GM12878 (cell line): ENCODE measurements around the gene GTPBP6. TPM values are rescaled to one million over a fixed set of nuclear protein-coding genes. Genes with fewer than 3 reads are reported as not detected.

Experiments
- ATAC-seq: fragments of 200-7000 bp; cut with Tn5 transposase; 3 replicates; pipeline ENCODE4 v1.9.1; 2020; ENCODE audit warnings: mild to moderate bottlenecking, moderate library complexity
- BruUV-seq: library from RNA; stranded (reverse); fragments of 400-500 nt; replicated peaks from 2 replicates; lab custom pipeline; 2021; lab: Mats Ljungman, UMichigan
- CTCF ChIA-PET: fragments of 300-600 bp; sonication (Branson Sonifier 250); formaldehyde crosslinking; extraction: SDS; loops from one replicate; lab custom pipeline; 2021; ENCODE audit warnings: inconsistent platforms; lab: Yijun Ruan, JAX
- POLR2A ChIA-PET: fragments of 350-600 bp; formaldehyde crosslinking; extraction: SDS; loops from one replicate; lab custom pipeline; 2021; ENCODE audit warnings: inconsistent platforms; lab: Charles Lee
- RAD21 ChIA-PET: fragments of 300-600 bp; sonication (Branson Sonifier 250); formaldehyde crosslinking; loops from one replicate; lab custom pipeline; 2023; ENCODE audit warnings: antibody characterized with exemption; ENCODE audit not compliant: unreplicated experiment; lab: Charles Lee
- SMC1A ChIA-PET: fragments of 300-600 bp; sonication (Branson Sonifier 250); formaldehyde crosslinking; loops from one replicate; lab custom pipeline; 2023; ENCODE audit not compliant: unreplicated experiment, uncharacterized antibody; lab: Charles Lee
- DNase-seq: peaks from one replicate; pipeline ENCODE4 v3.0.0-alpha.2; 2011; ENCODE audit warnings: low read depth, low spot score
- FAIRE-seq: peaks from 3 replicates; lab custom pipeline; 2011; peaks lifted over from hg19 to GRCh38; lab: Jason Lieb, UNC
- H2AFZ ChIP-seq: 2 replicates; pipeline ENCODE4 v1.6.0; 2011; ENCODE audit warnings: low read depth, low read length, control low read depth; ENCODE audit not compliant: control insufficient read depth
- H3K27ac ChIP-seq: 2 replicates; pipeline ENCODE4 v1.5.1; 2011; ENCODE audit warnings: control low read depth; ENCODE audit not compliant: control insufficient read depth, insufficient read depth
- H3K27me3 ChIP-seq, 2 experiments: replicated peaks in 1 of 2; 2 replicates each; pipeline versions ENCODE4 v1.6.0 to v1.6.1; 2011; ENCODE audit warnings: low read length in 1 of 2; ENCODE audit not compliant: control insufficient read depth in 2 of 2, insufficient read depth in 2 of 2
- H3K36me3 ChIP-seq, 2 experiments: 2 replicates each; pipeline ENCODE4 v1.5.1; 2011; ENCODE audit warnings: low read length in 1 of 2; ENCODE audit not compliant: control insufficient read depth in 2 of 2, insufficient read depth in 2 of 2
- H3K4me1 ChIP-seq: 2 replicates; pipeline ENCODE4 v1.6.1; 2011; ENCODE audit warnings: mild to moderate bottlenecking, low read length, moderate library complexity, mixed read lengths; ENCODE audit not compliant: control insufficient read depth, insufficient read depth
- H3K4me2 ChIP-seq: 2 replicates; pipeline ENCODE4 v1.6.0; 2011; ENCODE audit warnings: control low read depth; ENCODE audit not compliant: control insufficient read depth, insufficient read depth
- H3K4me3 ChIP-seq: fragments of 200-600 bp; sonication (generic); 2 replicates; pipeline ENCODE4 v1.5.1; 2016
- H3K79me2 ChIP-seq: 2 replicates; pipeline ENCODE4 v1.6.0; 2011; ENCODE audit warnings: low read length; ENCODE audit not compliant: control insufficient read depth, insufficient read depth
- H3K9ac ChIP-seq: 2 replicates; pipeline ENCODE4 v1.8.0; 2011; ENCODE audit warnings: low read length, control low read depth, mixed read lengths; ENCODE audit not compliant: control insufficient read depth, insufficient read depth
- H3K9me3 ChIP-seq: replicated peaks from 3 replicates; pipeline ENCODE4 v1.5.1; 2011; ENCODE audit warnings: mild to moderate bottlenecking, low read length; ENCODE audit not compliant: control insufficient read depth, insufficient read depth
- H4K20me1 ChIP-seq: 2 replicates; pipeline ENCODE4 v1.6.0; 2011; ENCODE audit not compliant: control insufficient read depth, insufficient read depth
- BACH1 ChIP-seq: fragments of 450-650 bp; IDR thresholded peaks from 2 replicates; pipeline ENCODE4 v1.6.1; 2017; ENCODE audit warnings: mild to moderate bottlenecking, borderline replicate concordance
- CHD2 ChIP-seq: IDR thresholded peaks from 2 replicates; pipeline ENCODE4 v1.6.1; 2011; ENCODE audit warnings: low read depth, low read length, improper control_type of control experiment, borderline replicate concordance
- E2F8 ChIP-seq: fragments of 450-650 bp; IDR thresholded peaks from 2 replicates; pipeline ENCODE4 v1.6.1; 2018; ENCODE audit warnings: mild to moderate bottlenecking, low read depth, moderate library complexity; ENCODE audit not compliant: partially characterized antibody
- EGR1 ChIP-seq, 2 experiments: IDR thresholded peaks; 1 replicate in 1 of 2; 2 replicates in 1 of 2; pipeline ENCODE4 v1.6.1; 2011 to 2012; ENCODE audit warnings: low read depth in 2 of 2, low read length in 2 of 2, borderline replicate concordance in 1 of 2, mild to moderate bottlenecking in 1 of 2, moderate library complexity in 1 of 2
- ETV6 ChIP-seq, 2 experiments: fragments of 450-650 bp in 1 of 2; IDR thresholded peaks in 1 of 2; conservative IDR thresholded peaks in 1 of 2; 2 replicates each; pipeline ENCODE4 v1.6.1; 2014; ENCODE audit warnings: antibody characterized with exemption in 1 of 2, borderline replicate concordance in 1 of 2, low read depth in 1 of 2, mild to moderate bottlenecking in 1 of 2, moderate library complexity in 1 of 2
- HCFC1 ChIP-seq: fragments of 150-350 bp; IDR thresholded peaks from 2 replicates; pipeline ENCODE4 v1.6.1; 2014; ENCODE audit warnings: low read length
- IRF4 ChIP-seq: IDR thresholded peaks from 2 replicates; pipeline ENCODE4 v1.6.1; 2011; ENCODE audit warnings: low read depth, low read length
- IRF5 ChIP-seq: fragments of 450-650 bp; IDR thresholded peaks from 2 replicates; pipeline ENCODE4 v1.6.1; 2017; ENCODE audit warnings: borderline replicate concordance
- KAT2A ChIP-seq: conservative IDR thresholded peaks from 2 replicates; pipeline ENCODE4 v1.6.1; 2011; ENCODE audit warnings: low read depth, low read length; ENCODE audit not compliant: control insufficient read depth
- RBBP5 ChIP-seq: fragments of 200-600 bp; sonication (generic); conservative IDR thresholded peaks from 2 replicates; pipeline ENCODE4 v1.6.1; 2016
- SP1 ChIP-seq: IDR thresholded peaks from one replicate; pipeline ENCODE4 v1.6.1; 2011; ENCODE audit warnings: low read depth, low read length
- SREBF2 ChIP-seq: IDR thresholded peaks from 2 replicates; pipeline ENCODE4 v1.6.1; 2012; ENCODE audit warnings: mild to moderate bottlenecking, low read length
- ZNF274 ChIP-seq: IDR thresholded peaks from one replicate; pipeline ENCODE4 v1.8.0; 2011; ENCODE audit not compliant: insufficient read length, insufficient read depth
- ZNF622 ChIP-seq: fragments of 450-650 bp; IDR thresholded peaks from 2 replicates; pipeline ENCODE4 v1.6.1; 2017; ENCODE audit warnings: mild to moderate bottlenecking, inconsistent platforms
- WGBS: methylation state at CpG from one replicate; pipeline ENCODE4 v1.1.6; 2016; ENCODE audit warnings: low lambda C conversion rate; ENCODE audit not compliant: insufficient replicate concordance, insufficient coverage; ENCODE audit errors: missing lambda C conversion rate; 5-methylcytosine and 5-hydroxymethylcytosine counted together
- in situ Hi-C: fragments of 300-500 bp; cut with MboI; formaldehyde crosslinking; loops from 9 replicates; pipeline ENCODE4 v1.14.3; 2018; ENCODE audit warnings: mixed read lengths
- intact Hi-C: fragments of 100-400 bp; cut with micrococcal nuclease; formaldehyde crosslinking; loops from one replicate; pipeline ENCODE4 v1.14.2; 2022; ENCODE audit not compliant: unreplicated experiment
- polyA plus RNA-seq, 11 experiments: library from polyadenylated mRNA; depleted of rRNA in 4 of 11; unstranded in 6 of 11; stranded (reverse) in 5 of 11; fragments of >200 nt; fragmentation: Nextera tagmentation in 4 of 11; fragmentation: Illumina TruSeq in 1 of 11; extraction: Ambion mirVana in 4 of 11; extraction: Trizol in 1 of 11; gene quantifications; 1 replicate in 1 of 11; 2 replicates in 10 of 11; pipeline versions ENCODE4 v1.2.1 to v1.2.3, GENCODE V29; 2011 to 2016; ENCODE audit warnings: inconsistent platforms in 2 of 11, missing spikeins in 2 of 11, low read depth in 1 of 11
- total RNA-seq, 4 experiments: library from RNA; depleted of rRNA in 3 of 4; stranded (reverse); fragments of >200 nt in 3 of 4; fragmentation: Illumina TruSeq in 1 of 4; extraction: Trizol in 1 of 4; gene quantifications; 2 replicates each; pipeline versions ENCODE4 v1.2.1 to v1.2.3, GENCODE V29; 2013 to 2021
- TF ChIP-seq, protein P1 (sequence below): fragments of 450-650 bp; IDR thresholded peaks from 2 replicates; pipeline ENCODE4 v1.6.1; 2017; ENCODE audit warnings: low read depth, mild to moderate bottlenecking, moderate library complexity
- TF ChIP-seq, protein P2 (sequence below): IDR thresholded peaks from 2 replicates; pipeline ENCODE4 v1.6.1; 2011; ENCODE audit warnings: low read depth, mild to moderate bottlenecking, low read length, moderate library complexity, borderline replicate concordance; ENCODE audit errors: extremely low read depth

GTPBP6 gene
- total and polyA plus RNA-seq, 10 of the 15 experiments (the other 5 are each of a cell fraction or from before 2014, with no cell fraction given), result 0.31 to 71.0 (median 21.1) TPM

- RAD21 ChIA-PET, result no interaction called here
- SMC1A ChIA-PET, result no interaction called here
- no peak for ATAC-seq
- in situ Hi-C loops, result no loop called here
- Histone ChIP-seq H3K4me3 (no peak overlapping the region), H2AFZ (no peak overlapping the region), H3K9ac (no peak overlapping the region), H3K36me3 (no peaks in the 10 kb centered on the region), H3K79me2 (no peaks in the 10 kb centered on the region), H3K27me3 (no peaks in the 10 kb centered on the region), H3K4me1 (no peaks in the 10 kb centered on the region), H3K4me2 (no peak overlapping the region), H3K27ac (no peak overlapping the region), H4K20me1 (no peaks in the 10 kb centered on the region), H3K9me3 (peaks cover 2% of the 10 kb centered on the region; the same call in 1 of the 3 replicates)
- TF ChIP-seq ZNF622 (no peak), SP1 (no peak), BACH1 (no peak), IRF5 (no peak), RBBP5 (no peak), SREBF2 (no peak), HCFC1 (no peak), CHD2 (no peak), IRF4 (no peak), ZNF274 (no peak), E2F8 (no peak), ETV6 (conservative IDR thresholded peaks at IDR 0.05 in 1 of 2, IDR thresholded peaks at IDR 0.05 in 1 of 2; ENCODE audit: borderline replicate concordance in 1 of 2, low read depth in 1 of 2) (no peak), KAT2A (no peak), EGR1 (IDR thresholded peaks at IDR 0.05; ENCODE audit: borderline replicate concordance in 1 of 2, low read depth in 2 of 2, low read length in 2 of 2) (no peak)
- TF ChIP-seq, protein P1, sequence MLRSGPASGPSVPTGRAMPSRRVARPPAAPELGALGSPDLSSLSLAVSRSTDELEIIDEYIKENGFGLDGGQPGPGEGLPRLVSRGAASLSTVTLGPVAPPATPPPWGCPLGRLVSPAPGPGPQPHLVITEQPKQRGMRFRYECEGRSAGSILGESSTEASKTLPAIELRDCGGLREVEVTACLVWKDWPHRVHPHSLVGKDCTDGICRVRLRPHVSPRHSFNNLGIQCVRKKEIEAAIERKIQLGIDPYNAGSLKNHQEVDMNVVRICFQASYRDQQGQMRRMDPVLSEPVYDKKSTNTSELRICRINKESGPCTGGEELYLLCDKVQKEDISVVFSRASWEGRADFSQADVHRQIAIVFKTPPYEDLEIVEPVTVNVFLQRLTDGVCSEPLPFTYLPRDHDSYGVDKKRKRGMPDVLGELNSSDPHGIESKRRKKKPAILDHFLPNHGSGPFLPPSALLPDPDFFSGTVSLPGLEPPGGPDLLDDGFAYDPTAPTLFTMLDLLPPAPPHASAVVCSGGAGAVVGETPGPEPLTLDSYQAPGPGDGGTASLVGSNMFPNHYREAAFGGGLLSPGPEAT, result no peak
- TF ChIP-seq, protein P2, sequence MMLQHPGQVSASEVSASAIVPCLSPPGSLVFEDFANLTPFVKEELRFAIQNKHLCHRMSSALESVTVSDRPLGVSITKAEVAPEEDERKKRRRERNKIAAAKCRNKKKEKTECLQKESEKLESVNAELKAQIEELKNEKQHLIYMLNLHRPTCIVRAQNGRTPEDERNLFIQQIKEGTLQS, result no peak
- POLR2A ChIA-PET, result no interaction called here
- no peak for FAIRE-seq
- no peak for DNase-seq
- WGBS, result 89% methylated on average over 10 of the region's 10 CpGs
- no TSS peak for BruUV-seq
- intact Hi-C loops, result no loop called here
- CTCF ChIA-PET, result no interaction called here
Measured at GRCh38 chrX:349702-350101, 31.1 kb upstream of the GTPBP6 start.
